Endodermal cell (in vitro differentiated cells): ENCODE results near the gene GRIN2A. TPM values are rescaled to one million over a fixed set of nuclear protein-coding genes. Genes with fewer than 3 reads are reported as not detected.

Experiments
- DNase-seq: peaks from one replicate; pipeline ENCODE4 v3.0.0-alpha.2; 2017
- H3K27ac ChIP-seq: 2 replicates; pipeline ENCODE4 v1.5.1; 2013; ENCODE audit warnings: mild to moderate bottlenecking, low read depth, low read length, moderate library complexity
- H3K27me3 ChIP-seq: 2 replicates; pipeline ENCODE4 v1.6.1; 2013; ENCODE audit warnings: mild to moderate bottlenecking, low read length, moderate library complexity; ENCODE audit not compliant: insufficient read depth, control insufficient read depth, poor library complexity, severe bottlenecking
- H3K36me3 ChIP-seq: 2 replicates; pipeline ENCODE4 v1.7.0; 2013; ENCODE audit warnings: mild to moderate bottlenecking, low read length, moderate library complexity; ENCODE audit not compliant: control insufficient read depth, insufficient read depth
- H3K4me1 ChIP-seq: one replicate; pipeline ENCODE4 v1.7.0; 2013; ENCODE audit warnings: low read length; ENCODE audit not compliant: control insufficient read depth, insufficient read depth
- H3K4me3 ChIP-seq: 2 replicates; pipeline ENCODE4 v1.5.1; 2013; ENCODE audit warnings: mild to moderate bottlenecking, low read length, moderate library complexity
- H3K9ac ChIP-seq: 2 replicates; pipeline ENCODE4 v1.6.1; 2013; ENCODE audit warnings: mild to moderate bottlenecking, low read length, moderate library complexity; ENCODE audit not compliant: poor library complexity, severe bottlenecking; ENCODE audit errors: extremely low read depth
- H3K9me3 ChIP-seq: 2 replicates; pipeline ENCODE4 v1.6.1; 2013; ENCODE audit warnings: mild to moderate bottlenecking, low read length, moderate library complexity; ENCODE audit not compliant: control insufficient read depth
- H3K27ac Mint-ChIP-seq: 2 replicates; pipeline ENCODE4 v1.8.0; 2020; ENCODE audit warnings: mixed read lengths
- H3K27me3 Mint-ChIP-seq: 2 replicates; pipeline ENCODE4 v1.8.0; 2021; ENCODE audit warnings: mild to moderate bottlenecking, mixed read lengths; ENCODE audit not compliant: insufficient read depth
- H3K36me3 Mint-ChIP-seq: 2 replicates; pipeline ENCODE4 v1.8.0; 2020; ENCODE audit warnings: low read depth, mixed read lengths
- H3K4me1 Mint-ChIP-seq: 2 replicates; pipeline ENCODE4 v1.8.0; 2020; ENCODE audit warnings: mixed read lengths
- H3K4me3 Mint-ChIP-seq: 2 replicates; pipeline ENCODE4 v1.8.0; 2020; ENCODE audit warnings: mild to moderate bottlenecking, moderate library complexity, mixed read lengths
- H3K9me3 Mint-ChIP-seq: 2 replicates; pipeline ENCODE4 v1.8.0; 2020; ENCODE audit warnings: mild to moderate bottlenecking, mixed read lengths
- CTCF ChIP-seq: fragments of 200-600 bp; sonication (generic); conservative IDR thresholded peaks from 2 replicates; pipeline ENCODE4 v1.5.0; 2021; ENCODE audit warnings: antibody characterized with exemption, mild to moderate bottlenecking
- WGBS, 2 experiments: methylation state at CpG; one replicate each; pipeline versions ENCODE4 v1.1.5 to v1.1.7; 2013; ENCODE audit warnings: missing lambda C conversion rate in 2 of 2, mixed read lengths in 1 of 2; ENCODE audit not compliant: insufficient coverage in 1 of 2, insufficient read length in 1 of 2; 5-methylcytosine and 5-hydroxymethylcytosine counted together
- total RNA-seq, 2 donors: library from RNA; stranded (reverse); fragmentation: NEBNext Ultra II Directional in 1 of 2; extraction: Animal tissue kit (Norgen Biotek cat#: 25700) in 1 of 2; gene quantifications; 2 replicates in 1 of 2; 3 replicates in 1 of 2; pipeline ENCODE4 v1.2.1, GENCODE V29; 2021

The GRIN2A gene
- total RNA-seq, 2 donors from 2014 or later, result 1.2 TPM

GRCh38 chr16:10031955-10032354 lies 150.3 kb downstream of the GRIN2A start:
- Histone ChIP-seq H3K36me3 (no peaks in the 10 kb centered on the region), H3K9ac (no peak overlapping the region), H3K4me1 (peaks cover 3% of the 10 kb centered on the region), H3K27me3 (peaks cover 15% of the 10 kb centered on the region), H3K9me3 (no peaks in the 10 kb centered on the region), H3K27ac (no peak overlapping the region), H3K4me3 (no peak overlapping the region)
- Mint-ChIP-seq H3K9me3 (no peaks in the 10 kb centered on the region), H3K4me3 (no peak overlapping the region), H3K27me3 (peaks cover 29% of the 10 kb centered on the region), H3K27ac (no peak overlapping the region), H3K36me3 (no peaks in the 10 kb centered on the region), H3K4me1 (peaks cover 11% of the 10 kb centered on the region)
- no peak for DNase-seq
- 87 to 96% methylated on average over 3 to 4 of the region's 4 CpGs for WGBS, 2 experiments
- no peak for TF ChIP-seq CTCF

DNA sequence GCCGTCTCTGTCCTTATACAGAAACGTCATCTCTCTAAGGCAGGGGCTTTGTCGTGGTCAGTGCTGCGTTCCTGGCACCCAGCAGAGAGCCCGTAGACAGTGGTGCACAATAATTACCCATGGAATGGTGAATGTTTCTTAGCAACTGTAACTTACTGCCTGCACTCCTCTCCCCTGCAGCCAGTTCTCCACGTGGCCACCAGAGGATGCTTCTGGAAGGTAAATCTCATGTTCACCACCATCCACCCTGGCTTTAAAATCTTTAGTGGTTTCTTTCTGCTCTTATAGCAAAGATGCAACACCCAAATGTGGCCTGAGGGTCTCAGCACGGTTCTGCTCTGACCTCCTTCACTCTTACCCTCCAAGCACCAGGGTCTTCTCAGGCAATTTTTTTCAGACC lies 150.8 kb downstream of the GRIN2A start:
- H3K27ac Mint-ChIP-seq, result no peak overlapping the region
- Histone ChIP-seq H3K4me1 (peaks cover 3% of the 10 kb centered on the region), H3K9me3 (no peaks in the 10 kb centered on the region), H3K4me3 (no peak overlapping the region), H3K36me3 (no peaks in the 10 kb centered on the region), H3K27ac (no peak overlapping the region), H3K9ac (no peak overlapping the region), H3K27me3 (peaks cover 20% of the 10 kb centered on the region)
- peaks cover 32% of the 10 kb centered on the region for H3K27me3 Mint-ChIP-seq
- DNase-seq, result peak; percentile 47
- no peaks in the 10 kb centered on the region for H3K36me3 Mint-ChIP-seq
- TF ChIP-seq CTCF, result peak; percentile 64
- no peak overlapping the region for H3K4me3 Mint-ChIP-seq
- H3K4me1 Mint-ChIP-seq, result peaks cover 11% of the 10 kb centered on the region
- H3K9me3 Mint-ChIP-seq, result no peaks in the 10 kb centered on the region
- 81 to 85% methylated on average over 4 to 7 of the region's 7 CpGs for WGBS, 2 experiments

DNA sequence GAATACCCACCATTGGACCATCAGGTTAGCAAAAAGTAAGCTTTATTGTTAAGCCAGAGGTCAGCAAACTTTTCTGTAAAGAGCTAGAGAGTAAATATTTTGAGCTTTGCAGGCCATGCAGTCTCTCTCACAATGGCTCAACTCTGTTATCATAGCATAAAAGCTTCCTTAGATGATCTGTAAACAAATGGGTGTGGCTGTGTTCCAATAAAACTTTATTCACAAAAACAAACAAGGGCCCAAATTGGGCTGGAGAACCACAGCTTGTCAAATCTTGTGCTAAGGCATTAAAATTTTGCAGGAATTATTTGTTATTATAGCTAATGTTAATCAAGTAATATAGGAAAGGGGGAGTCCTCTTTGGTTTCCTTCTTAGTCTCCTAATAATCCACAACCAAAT lies 153.6 kb downstream of the GRIN2A start:
- Histone ChIP-seq H3K4me3 (no peak overlapping the region), H3K4me1 (peaks cover 3% of the 10 kb centered on the region), H3K9me3 (no peaks in the 10 kb centered on the region), H3K27ac (no peak overlapping the region), H3K9ac (no peak overlapping the region), H3K36me3 (no peaks in the 10 kb centered on the region), H3K27me3 (peaks cover 26% of the 10 kb centered on the region)
- Mint-ChIP-seq H3K36me3 (no peaks in the 10 kb centered on the region), H3K27ac (no peak overlapping the region), H3K27me3 (peaks cover 25% of the 10 kb centered on the region), H3K4me1 (peaks cover 8% of the 10 kb centered on the region), H3K4me3 (no peak overlapping the region), H3K9me3 (no peaks in the 10 kb centered on the region)
- TF ChIP-seq CTCF, result no peak
- no peak for DNase-seq
